Endodermal cell (in vitro differentiated cells): ENCODE results near the gene LGALSL. TPM values are rescaled to one million over a fixed set of nuclear protein-coding genes. Genes with fewer than 3 reads are reported as not detected.

ENCODE experiments used
- DNase-seq: peaks from one replicate; pipeline ENCODE4 v3.0.0-alpha.2; 2017
- H3K27ac ChIP-seq: 2 replicates; pipeline ENCODE4 v1.5.1; 2013; ENCODE audit warnings: mild to moderate bottlenecking, low read depth, low read length, moderate library complexity
- H3K27me3 ChIP-seq: 2 replicates; pipeline ENCODE4 v1.6.1; 2013; ENCODE audit warnings: mild to moderate bottlenecking, low read length, moderate library complexity; ENCODE audit not compliant: insufficient read depth, control insufficient read depth, poor library complexity, severe bottlenecking
- H3K36me3 ChIP-seq: 2 replicates; pipeline ENCODE4 v1.7.0; 2013; ENCODE audit warnings: mild to moderate bottlenecking, low read length, moderate library complexity; ENCODE audit not compliant: control insufficient read depth, insufficient read depth
- H3K4me1 ChIP-seq: one replicate; pipeline ENCODE4 v1.7.0; 2013; ENCODE audit warnings: low read length; ENCODE audit not compliant: control insufficient read depth, insufficient read depth
- H3K4me3 ChIP-seq: 2 replicates; pipeline ENCODE4 v1.5.1; 2013; ENCODE audit warnings: mild to moderate bottlenecking, low read length, moderate library complexity
- H3K9ac ChIP-seq: 2 replicates; pipeline ENCODE4 v1.6.1; 2013; ENCODE audit warnings: mild to moderate bottlenecking, low read length, moderate library complexity; ENCODE audit not compliant: poor library complexity, severe bottlenecking; ENCODE audit errors: extremely low read depth
- H3K9me3 ChIP-seq: 2 replicates; pipeline ENCODE4 v1.6.1; 2013; ENCODE audit warnings: mild to moderate bottlenecking, low read length, moderate library complexity; ENCODE audit not compliant: control insufficient read depth
- H3K27ac Mint-ChIP-seq: 2 replicates; pipeline ENCODE4 v1.8.0; 2020; ENCODE audit warnings: mixed read lengths
- H3K27me3 Mint-ChIP-seq: 2 replicates; pipeline ENCODE4 v1.8.0; 2021; ENCODE audit warnings: mild to moderate bottlenecking, mixed read lengths; ENCODE audit not compliant: insufficient read depth
- H3K36me3 Mint-ChIP-seq: 2 replicates; pipeline ENCODE4 v1.8.0; 2020; ENCODE audit warnings: low read depth, mixed read lengths
- H3K4me1 Mint-ChIP-seq: 2 replicates; pipeline ENCODE4 v1.8.0; 2020; ENCODE audit warnings: mixed read lengths
- H3K4me3 Mint-ChIP-seq: 2 replicates; pipeline ENCODE4 v1.8.0; 2020; ENCODE audit warnings: mild to moderate bottlenecking, moderate library complexity, mixed read lengths
- H3K9me3 Mint-ChIP-seq: 2 replicates; pipeline ENCODE4 v1.8.0; 2020; ENCODE audit warnings: mild to moderate bottlenecking, mixed read lengths
- WGBS, 2 experiments: methylation state at CpG; one replicate each; pipeline versions ENCODE4 v1.1.5 to v1.1.7; 2013; ENCODE audit warnings: missing lambda C conversion rate in 2 of 2, mixed read lengths in 1 of 2; ENCODE audit not compliant: insufficient coverage in 1 of 2, insufficient read length in 1 of 2; 5-methylcytosine and 5-hydroxymethylcytosine counted together
- total RNA-seq, 2 donors: library from RNA; stranded (reverse); fragmentation: NEBNext Ultra II Directional in 1 of 2; extraction: Animal tissue kit (Norgen Biotek cat#: 25700) in 1 of 2; gene quantifications; 2 replicates in 1 of 2; 3 replicates in 1 of 2; pipeline ENCODE4 v1.2.1, GENCODE V29; 2021
- TF ChIP-seq, protein P1 (sequence below): fragments of 200-600 bp; sonication (generic); conservative IDR thresholded peaks from 2 replicates; pipeline ENCODE4 v1.5.0; 2021; ENCODE audit warnings: antibody characterized with exemption, mild to moderate bottlenecking

Gene LGALSL
- total RNA-seq, 2 donors from 2014 or later = 22.5 to 41.7 TPM

DNA sequence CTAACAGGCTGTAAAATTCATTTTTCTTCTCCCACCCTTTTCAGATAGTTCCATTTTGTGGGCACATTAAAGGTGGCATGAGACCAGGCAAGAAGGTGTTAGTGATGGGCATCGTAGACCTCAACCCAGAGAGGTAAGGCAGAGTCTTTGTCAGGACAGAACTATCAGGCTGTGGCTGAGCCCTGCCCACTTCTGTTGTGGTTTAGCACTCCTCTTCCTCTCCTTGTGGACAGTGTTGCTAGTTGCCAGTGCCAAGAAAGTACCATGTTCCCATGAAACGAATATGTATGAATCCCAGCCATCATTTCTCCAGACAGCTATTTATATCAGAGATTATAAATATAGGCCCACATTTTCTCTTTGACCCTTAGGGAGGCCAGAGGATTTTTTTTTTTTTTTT lies 1.6 kb downstream of the LGALSL start:
- Mint-ChIP-seq H3K27ac (no peak overlapping the region), H3K4me3 (peak overlapping the region; percentile 74), H3K27me3 (peaks cover 27% of the 10 kb centered on the region), H3K9me3 (no peaks in the 10 kb centered on the region), H3K36me3 (peaks cover 26% of the 10 kb centered on the region), H3K4me1 (peaks cover 36% of the 10 kb centered on the region)
- Histone ChIP-seq H3K27ac (no peak overlapping the region), H3K36me3 (peaks cover 31% of the 10 kb centered on the region), H3K4me3 (peak overlapping the region; percentile 84), H3K27me3 (peaks cover 20% of the 10 kb centered on the region), H3K9me3 (no peaks in the 10 kb centered on the region), H3K9ac (peak overlapping the region; percentile 55), H3K4me1 (peaks cover 15% of the 10 kb centered on the region)
- TF ChIP-seq, protein P1, sequence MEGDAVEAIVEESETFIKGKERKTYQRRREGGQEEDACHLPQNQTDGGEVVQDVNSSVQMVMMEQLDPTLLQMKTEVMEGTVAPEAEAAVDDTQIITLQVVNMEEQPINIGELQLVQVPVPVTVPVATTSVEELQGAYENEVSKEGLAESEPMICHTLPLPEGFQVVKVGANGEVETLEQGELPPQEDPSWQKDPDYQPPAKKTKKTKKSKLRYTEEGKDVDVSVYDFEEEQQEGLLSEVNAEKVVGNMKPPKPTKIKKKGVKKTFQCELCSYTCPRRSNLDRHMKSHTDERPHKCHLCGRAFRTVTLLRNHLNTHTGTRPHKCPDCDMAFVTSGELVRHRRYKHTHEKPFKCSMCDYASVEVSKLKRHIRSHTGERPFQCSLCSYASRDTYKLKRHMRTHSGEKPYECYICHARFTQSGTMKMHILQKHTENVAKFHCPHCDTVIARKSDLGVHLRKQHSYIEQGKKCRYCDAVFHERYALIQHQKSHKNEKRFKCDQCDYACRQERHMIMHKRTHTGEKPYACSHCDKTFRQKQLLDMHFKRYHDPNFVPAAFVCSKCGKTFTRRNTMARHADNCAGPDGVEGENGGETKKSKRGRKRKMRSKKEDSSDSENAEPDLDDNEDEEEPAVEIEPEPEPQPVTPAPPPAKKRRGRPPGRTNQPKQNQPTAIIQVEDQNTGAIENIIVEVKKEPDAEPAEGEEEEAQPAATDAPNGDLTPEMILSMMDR = peak; percentile 35
- no peak for DNase-seq
- WGBS, 2 experiments = 80 to 93% methylated on average over 1 to 2 of the region's 2 CpGs

DNA sequence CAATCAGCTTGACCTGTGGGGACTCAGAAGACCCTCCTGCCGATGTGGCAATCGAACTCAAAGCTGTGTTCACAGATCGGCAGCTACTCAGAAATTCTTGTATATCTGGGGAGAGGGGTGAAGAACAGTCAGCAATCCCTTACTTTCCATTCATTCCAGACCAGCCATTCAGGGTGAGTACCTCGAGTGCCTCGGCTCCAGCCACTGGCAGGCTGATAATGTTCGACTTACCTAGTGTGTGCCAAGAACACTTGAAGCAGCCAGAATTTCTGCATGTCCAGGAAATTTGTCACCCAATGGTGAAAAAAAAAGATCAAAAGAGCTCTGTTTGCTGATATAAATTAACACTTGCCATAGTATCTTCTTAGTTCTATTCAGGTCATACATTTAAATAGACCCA lies 2.3 kb downstream of the LGALSL start:
- Histone ChIP-seq H3K9me3 (no peaks in the 10 kb centered on the region), H3K36me3 (peaks cover 31% of the 10 kb centered on the region), H3K27me3 (peaks cover 20% of the 10 kb centered on the region), H3K4me3 (no peak overlapping the region), H3K27ac (no peak overlapping the region), H3K9ac (no peak overlapping the region), H3K4me1 (peaks cover 15% of the 10 kb centered on the region)
- 95 to 100% methylated on average over 2 to 6 of the region's 6 CpGs for WGBS, 2 experiments
- Mint-ChIP-seq H3K36me3 (peaks cover 26% of the 10 kb centered on the region), H3K27me3 (peaks cover 27% of the 10 kb centered on the region), H3K27ac (no peak overlapping the region), H3K4me1 (peaks cover 40% of the 10 kb centered on the region), H3K4me3 (peak overlapping the region; percentile 74), H3K9me3 (no peaks in the 10 kb centered on the region)
- TF ChIP-seq, protein P1 = no peak
- no peak for DNase-seq

DNA sequence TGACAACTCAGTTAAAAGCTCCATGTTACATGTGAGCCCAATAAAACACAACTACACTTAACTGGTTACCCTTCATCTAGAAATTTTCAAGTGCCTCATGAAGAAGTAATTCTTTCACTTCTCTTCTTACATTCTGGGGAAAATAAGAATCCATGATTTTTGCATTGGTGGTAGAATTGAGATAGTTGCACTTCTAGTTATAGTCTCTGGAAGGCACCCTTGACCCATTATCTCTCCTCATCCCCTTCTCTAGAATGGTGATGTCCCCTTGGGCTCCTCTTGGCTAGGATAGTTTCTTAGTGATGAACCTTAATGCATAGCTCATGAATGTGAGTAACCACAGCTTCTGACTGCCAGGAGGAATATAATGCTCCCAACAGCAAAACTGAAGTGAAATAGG lies 3.6 kb downstream of the LGALSL start:
- Histone ChIP-seq H3K27me3 (peaks cover 20% of the 10 kb centered on the region), H3K27ac (no peak overlapping the region), H3K9ac (no peak overlapping the region), H3K36me3 (peaks cover 31% of the 10 kb centered on the region), H3K9me3 (no peaks in the 10 kb centered on the region), H3K4me3 (no peak overlapping the region), H3K4me1 (peaks cover 24% of the 10 kb centered on the region)
- H3K4me1 Mint-ChIP-seq = peaks cover 52% of the 10 kb centered on the region
- no peak overlapping the region for H3K27ac Mint-ChIP-seq
- H3K4me3 Mint-ChIP-seq = no peak overlapping the region
- TF ChIP-seq, protein P1 = peak; percentile 26
- DNase-seq = peak; percentile 10
- peaks cover 27% of the 10 kb centered on the region for H3K27me3 Mint-ChIP-seq
- H3K9me3 Mint-ChIP-seq = no peaks in the 10 kb centered on the region
- peaks cover 26% of the 10 kb centered on the region for H3K36me3 Mint-ChIP-seq
